ENCODE measurements around the gene GALNT10.
"Not testable (repeated sequence)": the region's sequence is repeated elsewhere in the genome, so short reads cannot be mapped to it uniquely, and the experiment has no call there.

GALNT10 gene

DNA sequence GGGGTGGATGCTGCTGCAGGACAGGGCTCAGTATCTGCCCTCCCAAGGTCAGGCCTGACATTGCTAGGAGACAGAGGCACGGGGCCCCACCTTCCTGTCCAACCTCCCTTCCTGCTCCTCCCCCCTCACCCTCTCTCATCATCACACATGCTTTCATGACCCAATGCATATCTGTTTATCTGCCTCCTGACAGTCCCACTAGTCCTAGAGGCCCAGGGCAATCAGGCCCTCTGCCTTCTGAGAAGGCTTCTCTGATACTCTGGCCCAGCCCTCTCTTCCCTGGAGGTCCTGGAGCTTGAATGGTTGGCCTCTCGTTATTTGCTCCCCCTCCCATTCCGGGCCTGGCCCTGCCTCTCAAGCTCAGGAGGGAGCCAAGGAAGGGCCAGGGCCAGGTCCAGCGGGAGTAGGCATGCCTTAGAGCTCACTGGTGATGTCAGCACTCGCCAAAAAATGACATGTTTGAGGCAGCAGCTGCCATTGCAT lies 164.6 kb downstream of the GALNT10 start:
- no peak for DNase-seq (ENCODE audit: low spot score)

DNA sequence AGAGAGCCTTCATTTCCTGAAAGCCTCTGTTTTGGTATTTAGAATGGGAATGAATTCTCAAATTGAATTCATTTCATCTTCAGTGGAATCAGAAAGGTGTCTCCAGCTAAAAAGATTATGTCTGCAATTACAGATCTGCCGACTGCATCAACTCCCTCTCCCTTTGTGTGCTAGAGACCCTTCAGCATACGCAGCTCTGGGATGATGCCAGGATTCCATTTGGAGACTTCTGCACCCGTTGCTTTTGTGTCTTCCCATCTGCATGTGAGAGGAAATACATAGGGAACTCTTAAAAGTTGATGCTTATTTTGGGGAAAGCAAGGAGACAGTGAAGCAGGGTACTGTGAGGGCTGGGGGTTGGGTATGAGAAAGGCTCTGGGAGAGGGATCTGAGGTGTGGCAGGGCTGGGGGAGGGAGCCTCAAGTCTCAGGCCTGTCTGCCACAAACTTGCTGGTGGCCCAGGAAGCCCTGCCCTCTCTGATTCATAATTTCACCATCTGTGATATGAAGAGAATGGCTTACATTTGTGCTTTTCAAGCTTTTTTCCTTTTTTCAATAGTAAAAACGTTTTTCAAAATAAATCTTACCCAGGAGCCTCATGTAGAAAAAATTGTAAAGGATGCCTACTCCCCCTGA lies 165.6 kb downstream of the GALNT10 start:
- no peak for DNase-seq (ENCODE audit: low spot score)

DNA sequence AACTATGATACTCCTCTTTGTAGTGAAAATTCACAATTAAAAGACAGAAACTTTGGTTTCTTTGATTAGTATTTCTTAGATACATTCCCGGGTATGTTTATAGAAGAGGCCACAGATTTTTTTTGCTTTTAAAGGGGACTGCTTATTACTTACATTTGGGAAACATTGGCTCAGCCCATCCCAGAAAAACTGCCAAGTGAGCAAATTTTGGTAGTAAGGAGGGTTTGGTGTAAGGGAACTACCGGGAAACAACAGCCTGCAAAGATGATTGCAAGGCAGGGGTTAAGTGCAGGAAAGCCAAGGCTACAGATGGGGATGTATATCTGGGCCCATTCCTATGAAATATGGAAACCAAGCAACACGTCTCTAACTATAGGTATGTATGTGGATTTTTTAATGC lies 166.4 kb downstream of the GALNT10 start:
- no peak for DNase-seq (ENCODE audit: low spot score)

DNA sequence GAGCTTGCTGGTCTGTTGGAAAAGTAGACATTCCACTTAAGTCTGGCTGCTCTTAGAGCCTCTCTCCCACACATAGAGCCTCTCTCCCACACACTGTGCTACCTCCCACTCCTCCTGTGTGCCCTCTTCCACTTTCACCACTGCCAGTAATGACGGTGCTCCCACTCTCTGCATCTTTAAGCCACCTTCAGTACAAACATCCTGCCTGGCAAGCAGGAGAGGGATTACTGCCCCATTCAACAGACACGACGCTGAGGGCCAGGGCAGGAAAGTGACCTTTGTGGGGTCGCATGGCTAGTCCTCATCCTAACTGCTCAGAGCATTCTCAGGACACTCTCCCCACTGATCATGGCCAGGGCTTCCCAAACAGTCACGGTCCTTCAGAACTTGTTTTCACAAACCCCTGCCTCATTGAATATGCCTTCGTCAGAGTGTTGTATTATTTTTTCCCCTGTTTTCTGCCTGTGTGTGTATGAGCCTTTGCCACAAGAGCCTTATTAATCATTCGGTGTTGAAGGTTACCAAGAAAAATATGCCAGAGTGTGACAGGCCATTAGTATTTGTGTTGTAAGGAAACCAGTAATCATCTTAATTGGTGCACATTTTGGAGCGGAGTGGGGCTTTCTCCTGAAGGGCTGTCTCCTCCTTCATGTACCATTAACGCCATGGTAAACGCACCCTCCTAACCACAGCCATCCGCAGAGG lies 168.1 kb downstream of the GALNT10 start:
- no peak for DNase-seq (ENCODE audit: low spot score)

DNA sequence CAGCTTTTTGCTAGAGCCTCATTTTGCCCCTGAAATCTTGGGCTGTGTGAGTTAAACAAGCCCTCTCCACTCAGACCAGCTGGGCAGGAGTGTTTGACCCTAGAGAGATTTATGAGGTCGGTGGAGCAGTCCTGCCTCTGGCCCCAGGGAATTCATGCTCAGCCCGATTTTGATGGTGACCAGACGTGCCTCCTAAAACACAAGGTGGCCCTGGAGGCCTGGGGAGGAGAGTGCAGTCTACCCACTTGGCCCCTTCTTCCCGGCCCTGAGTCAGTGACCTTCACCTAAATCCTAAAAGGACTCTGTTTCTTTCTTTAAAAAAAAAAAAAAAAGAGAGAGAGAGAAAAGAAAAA lies 168.7 kb downstream of the GALNT10 start:
- no peak for DNase-seq (ENCODE audit: low spot score)

DNA sequence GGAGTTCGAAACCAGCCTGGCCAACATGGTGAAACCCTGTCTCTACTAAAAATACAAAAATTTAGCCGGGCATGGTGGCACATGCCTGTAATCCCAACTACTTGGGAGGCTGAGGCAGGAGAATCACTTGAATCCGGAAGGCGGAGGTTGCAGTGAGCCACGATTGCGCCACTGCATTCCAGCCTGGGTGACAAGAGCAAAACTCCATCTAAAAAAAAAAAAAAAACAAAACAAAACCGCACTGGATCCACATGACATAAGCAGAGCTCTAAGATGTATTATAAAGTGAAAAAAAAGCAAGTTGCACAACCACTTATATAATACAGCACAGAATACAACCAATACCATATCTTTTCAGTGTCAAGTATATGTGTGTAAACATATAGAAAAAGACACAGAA lies 169.7 kb downstream of the GALNT10 start:
- not testable (repeated sequence) for DNase-seq (ENCODE audit: low spot score)

DNA sequence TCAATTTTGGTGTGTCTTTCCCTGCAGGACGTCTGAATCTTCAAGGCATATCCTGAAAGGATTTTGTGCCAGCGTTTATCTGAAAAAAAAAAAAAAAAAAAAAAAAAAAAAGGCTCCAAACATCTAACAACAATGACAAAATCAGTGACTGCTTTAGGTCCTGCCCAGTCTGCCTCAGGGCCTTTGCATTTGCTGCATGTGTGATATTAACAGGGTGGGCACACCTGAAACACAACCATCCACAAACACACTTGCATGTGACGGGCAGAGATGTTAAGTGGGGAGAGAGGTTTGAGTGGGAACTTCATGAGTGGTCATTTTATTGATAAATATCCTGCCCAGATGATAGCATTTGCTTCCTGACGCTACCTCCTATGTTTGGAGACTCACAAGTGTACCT lies 172.9 kb downstream of the GALNT10 start:
- DNase-seq (ENCODE audit: low spot score): no peak

DNA sequence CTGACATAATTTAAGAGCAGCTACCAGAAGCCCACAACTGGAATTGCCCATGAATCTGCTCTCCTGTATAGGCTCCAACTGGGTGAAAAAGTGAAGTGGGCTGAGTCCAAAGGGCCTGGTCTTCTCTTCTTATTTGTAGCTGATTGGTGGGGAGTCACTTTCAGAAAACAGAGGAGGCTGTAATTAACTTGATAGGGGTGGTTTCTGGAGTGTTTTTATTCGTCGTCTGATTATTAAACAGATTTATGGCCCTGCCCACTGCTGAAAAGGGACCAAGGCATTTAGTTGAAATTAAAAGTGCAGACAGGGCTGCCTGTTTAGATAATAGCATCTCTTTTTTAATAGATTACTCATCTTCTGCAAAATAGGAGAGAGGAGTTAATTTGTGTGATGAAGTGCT lies 174.2 kb downstream of the GALNT10 start:
- DNase-seq (ENCODE audit: low spot score): no peak

DNA sequence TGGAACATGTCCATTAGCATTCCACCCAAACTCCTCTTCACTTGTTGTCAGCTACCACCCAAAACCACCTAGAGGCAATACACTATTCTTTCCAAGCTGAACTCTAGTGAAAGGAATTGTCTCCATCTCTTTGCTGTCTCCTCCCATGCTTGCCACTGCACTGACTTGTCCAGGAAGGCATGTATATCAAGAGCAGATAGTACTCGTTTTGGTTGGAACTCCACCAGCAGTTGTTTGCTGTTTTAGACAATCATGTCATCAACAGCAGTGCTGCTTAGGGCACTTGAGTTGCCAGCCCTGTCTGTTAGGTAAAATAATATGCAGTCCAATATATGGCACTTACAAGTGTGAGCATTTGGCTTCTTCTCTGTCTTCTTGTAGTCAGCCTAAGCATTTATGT lies 175.3 kb downstream of the GALNT10 start:
- no peak for DNase-seq (ENCODE audit: low spot score)

DNA sequence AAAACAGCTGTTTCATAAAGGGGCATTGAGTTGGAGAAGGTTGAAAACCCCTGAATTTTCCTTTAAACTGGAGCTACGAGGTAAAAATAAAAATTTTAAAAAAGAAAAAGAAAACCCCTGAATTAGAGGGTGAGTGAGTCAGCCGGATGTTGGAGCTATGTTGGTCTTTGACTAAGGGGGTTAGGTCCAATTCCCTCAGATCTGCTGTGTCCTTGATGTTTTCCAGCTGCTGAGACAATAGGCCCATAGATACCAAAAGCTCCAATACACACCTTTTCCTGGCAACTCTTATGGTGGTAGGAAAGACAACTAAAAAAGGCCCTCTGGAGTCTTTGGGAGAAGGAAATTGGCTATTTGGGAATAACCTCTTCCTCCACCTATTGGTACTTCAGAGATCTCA lies 175.8 kb downstream of the GALNT10 start:
- no peak for DNase-seq (ENCODE audit: low spot score)

DNA sequence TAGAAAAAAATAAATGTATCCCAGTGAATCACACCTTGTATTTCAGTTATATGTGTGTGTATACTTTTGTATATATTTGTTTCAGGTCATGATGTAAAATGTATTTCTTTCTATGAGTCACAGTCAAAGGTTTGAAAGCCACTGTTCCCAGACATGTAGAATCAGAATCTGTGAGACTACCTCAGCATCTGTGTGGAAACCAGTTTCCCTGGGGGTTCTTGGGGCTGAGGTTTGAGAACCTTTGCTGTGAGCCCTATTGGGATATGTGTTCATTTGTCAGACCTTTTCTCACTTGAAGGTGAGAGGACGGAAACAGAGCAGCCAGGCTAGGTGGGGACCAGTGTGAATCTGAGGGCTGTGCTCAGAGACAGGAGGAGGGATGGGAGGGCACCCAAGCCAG lies 176.6 kb downstream of the GALNT10 start:
- DNase-seq (ENCODE audit: low spot score): no peak

DNA sequence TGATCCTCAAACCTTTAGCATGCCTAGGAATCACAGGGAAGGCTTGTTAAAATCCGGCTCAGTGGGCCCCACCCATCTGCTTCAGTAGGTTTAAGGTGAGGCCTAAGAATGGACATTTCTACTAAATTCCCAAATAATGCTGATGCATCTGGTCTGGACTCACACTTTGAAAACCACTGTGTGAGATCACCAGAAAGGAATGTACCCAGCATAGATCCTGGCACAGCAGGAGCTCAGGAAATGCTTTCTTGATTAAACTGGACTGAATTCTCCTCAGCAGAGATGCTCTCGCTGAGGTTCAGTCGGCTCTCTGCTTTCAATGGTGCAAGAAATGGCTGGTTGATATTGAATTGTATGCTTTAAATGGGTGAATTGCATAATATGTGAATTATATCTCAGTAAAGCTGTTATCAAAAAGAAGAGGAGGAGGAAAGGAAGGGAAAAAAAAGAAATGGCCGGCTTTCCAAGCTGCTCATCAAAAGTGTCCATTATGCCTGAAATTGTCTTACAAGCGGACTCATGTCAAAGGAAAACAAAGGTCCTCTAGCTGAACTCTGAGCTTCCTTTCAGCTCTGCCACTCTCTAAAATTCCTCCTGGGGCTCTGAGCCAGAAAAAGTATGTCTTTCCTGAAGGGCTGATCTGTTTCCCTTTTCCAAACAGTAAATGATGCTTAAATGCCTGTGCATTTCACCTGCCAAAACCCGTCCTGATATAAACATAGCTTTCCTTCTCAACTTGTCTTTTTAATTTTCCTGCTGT lies 177.7 kb downstream of the GALNT10 start:
- DNase-seq (ENCODE audit: low spot score): peak; percentile 87

DNA sequence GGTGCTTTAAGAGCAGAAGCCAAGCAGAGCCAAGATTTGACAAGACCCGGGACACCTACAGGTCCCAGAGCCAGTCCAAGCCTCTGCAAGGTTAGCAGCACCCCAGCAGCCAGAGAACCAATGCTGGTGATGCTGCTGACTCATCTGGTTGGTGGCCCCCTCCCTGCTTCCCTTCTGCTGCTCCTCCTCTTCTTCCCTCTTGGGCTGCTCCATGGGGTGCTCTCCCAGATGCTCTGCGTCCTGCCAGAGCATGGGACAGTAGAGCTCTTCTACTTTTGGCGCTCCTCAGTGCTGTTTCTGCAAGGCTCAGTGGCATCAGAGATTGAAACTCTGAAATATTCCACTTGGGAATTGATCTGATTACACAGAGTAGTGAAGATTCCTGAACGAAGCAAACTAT lies 179.1 kb downstream of the GALNT10 start:
- no peak for DNase-seq (ENCODE audit: low spot score)

DNA sequence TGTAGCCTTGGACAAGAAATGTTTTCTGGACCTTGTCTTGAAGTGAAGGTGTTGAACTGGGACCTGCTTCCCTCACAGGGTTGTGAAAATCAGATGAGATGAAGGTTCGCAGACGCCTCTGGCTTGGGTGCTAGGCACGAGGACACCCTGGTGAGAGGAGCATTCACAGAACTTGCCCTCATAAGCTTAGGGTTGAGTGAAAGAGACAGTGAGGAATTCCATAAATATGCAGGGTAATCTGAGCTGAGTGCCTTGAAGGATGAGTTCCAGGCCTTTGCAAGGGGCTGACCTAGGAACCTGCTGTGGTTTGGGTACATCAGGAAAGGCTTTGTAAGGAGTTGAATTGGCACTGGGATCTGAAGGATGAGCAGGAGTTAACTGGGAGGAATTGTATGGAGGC lies 179.6 kb downstream of the GALNT10 start:
- no peak for DNase-seq (ENCODE audit: low spot score)

DNA sequence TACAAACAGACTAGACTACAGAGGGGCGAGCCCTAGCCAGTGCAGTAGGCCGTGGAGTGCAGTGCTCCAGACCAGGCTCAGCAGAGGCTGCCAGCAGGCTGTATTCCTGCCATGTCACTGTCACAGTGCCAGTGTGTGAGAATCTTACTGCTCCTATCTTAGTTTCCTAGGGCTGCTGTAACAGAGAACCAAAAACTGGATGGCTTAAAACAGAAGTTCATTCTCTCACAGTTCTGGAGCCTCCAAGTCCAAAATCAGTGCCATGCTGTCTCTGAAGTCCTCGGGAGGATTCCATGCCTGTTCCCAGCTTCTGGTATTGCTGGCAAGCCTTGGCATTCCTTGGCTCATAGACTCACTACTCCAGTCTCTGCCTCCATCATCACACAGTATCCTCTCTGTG lies 180.3 kb downstream of the GALNT10 start:
- DNase-seq (ENCODE audit: low spot score): no peak

DNA sequence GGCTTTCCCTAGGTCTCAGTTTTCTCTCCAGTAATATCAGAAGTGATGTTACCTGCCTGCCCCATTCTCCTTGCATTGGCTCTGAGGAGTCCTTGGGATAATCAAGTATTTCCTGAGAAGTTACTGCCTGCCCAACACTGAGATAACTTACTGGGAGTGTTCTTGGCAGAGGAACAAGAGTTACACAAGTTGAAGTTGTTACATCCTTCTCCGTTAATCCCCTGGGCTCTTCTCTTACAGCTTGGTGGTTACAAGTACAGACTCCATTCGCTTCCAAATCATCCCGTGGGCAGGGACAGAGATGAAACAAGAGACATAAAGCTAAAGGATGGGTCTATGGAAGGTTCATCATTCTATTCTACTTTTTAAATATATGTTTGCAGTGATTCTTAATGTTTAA lies 181.2 kb downstream of the GALNT10 start:
- DNase-seq (ENCODE audit: low spot score): no peak

DNA sequence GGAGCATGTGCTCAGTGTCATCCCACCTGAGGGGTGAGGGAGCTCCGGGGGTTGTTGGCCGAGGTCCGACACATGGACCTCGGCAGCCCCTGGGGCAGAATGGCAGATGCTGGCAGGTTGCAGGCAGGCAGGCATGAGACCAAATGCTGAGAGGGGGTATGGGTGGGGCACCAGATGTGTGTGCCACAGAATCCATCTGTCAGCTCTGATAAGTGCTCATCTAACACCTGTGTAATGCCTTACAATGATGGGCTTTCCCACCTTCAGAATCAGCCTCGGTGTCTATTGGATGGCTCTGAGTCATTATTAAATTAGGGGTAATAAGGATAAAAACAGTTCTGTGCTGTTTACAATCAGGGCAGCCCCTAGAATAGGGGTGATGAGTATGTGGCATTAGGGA lies 182.1 kb downstream of the GALNT10 start:
- no peak for DNase-seq (ENCODE audit: low spot score)

DNA sequence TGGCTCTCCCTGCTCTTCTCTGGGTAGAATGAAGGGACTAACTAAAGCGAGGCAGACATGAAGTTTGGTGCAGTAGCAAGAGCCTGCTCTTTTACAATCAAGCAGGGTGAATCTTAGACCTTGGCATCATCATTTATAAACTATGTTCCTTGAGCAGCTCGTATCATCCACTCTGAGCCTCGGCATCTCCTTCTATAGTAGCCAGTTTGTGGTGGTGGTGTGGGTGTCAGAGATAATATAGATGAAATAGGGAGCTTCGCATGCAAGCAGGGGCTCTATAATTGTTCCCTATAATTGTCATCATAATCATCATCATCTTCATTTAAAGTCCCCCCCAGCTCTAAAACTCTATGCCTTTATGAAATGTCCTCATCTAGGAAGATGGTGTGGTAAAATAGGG lies 182.8 kb downstream of the GALNT10 start:
- no peak for DNase-seq (ENCODE audit: low spot score)

DNA sequence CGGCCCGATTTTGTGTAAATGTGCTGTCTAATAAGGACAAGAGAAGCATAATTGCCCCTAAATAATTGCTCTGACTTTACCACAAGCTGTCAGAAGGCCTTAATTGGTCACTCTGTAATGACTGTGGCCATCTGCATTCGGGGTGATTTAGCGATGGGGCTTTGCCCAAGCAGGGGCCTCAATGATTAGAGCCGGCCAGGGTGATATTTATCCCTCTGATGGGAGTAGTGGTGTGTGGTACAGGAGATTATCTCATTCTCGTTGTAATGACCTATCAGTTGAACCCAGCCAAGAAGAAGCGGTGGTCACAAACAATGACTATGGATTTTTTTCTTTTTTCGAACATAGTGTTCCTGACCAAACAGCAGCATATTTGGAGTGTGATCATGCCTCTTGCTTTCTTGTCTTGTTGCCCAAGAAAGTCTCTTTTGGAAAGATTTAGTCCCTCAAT lies 183.2 kb downstream of the GALNT10 start:
- no peak for DNase-seq (ENCODE audit: low spot score)

DNA sequence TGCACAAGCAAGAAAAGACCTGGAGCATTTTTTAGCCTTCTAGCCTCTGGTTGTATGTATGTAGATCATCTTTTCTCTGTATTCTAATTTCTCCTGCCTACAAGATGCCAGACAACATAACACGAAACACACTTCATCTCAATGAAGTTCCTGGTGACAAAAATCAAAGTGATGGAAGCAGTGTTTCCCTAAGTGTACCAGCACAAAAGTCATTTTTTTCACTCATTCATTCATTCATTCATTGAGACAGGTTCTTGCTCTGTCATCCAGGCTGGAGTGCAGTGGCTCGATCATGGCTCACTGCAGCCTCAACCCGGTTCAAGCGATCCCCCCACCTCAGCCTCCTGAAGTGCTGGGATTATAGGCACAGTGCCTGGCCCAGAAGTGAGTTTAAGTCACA lies 183.7 kb downstream of the GALNT10 start:
- no peak for DNase-seq (ENCODE audit: low spot score)

DNA sequence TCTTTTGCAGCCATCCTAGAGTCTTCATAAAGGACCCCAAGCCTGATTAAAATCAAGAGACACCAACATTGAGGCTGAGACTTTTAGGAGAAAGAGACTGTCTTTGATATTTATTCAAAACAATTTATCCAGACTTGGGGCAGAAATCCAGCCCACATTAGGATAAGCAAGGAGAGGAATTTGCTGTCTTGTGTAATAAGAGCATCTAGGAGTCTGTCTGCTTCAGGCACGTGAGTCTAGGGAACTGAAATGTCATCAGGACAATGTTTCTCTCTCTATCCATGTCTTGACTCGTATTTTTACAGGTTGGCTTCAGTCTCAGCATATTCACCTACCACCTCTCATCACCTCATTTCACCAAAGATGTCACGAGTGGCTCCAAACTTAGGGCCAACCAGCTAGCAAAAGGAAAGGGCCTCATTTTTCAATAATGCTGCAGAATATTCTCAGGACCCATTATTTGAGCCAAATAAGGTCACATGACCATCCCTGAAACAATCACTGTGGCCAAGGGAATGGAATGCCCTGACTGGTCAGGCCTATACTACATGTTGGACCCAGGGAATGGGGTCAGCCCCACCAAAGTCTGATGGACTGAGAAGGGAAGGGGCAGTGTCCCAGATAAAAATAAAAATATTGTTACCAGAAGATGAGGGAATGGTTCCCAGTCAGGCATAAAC lies 184.9 kb downstream of the GALNT10 start:
- DNase-seq (ENCODE audit: low spot score): no peak

DNA sequence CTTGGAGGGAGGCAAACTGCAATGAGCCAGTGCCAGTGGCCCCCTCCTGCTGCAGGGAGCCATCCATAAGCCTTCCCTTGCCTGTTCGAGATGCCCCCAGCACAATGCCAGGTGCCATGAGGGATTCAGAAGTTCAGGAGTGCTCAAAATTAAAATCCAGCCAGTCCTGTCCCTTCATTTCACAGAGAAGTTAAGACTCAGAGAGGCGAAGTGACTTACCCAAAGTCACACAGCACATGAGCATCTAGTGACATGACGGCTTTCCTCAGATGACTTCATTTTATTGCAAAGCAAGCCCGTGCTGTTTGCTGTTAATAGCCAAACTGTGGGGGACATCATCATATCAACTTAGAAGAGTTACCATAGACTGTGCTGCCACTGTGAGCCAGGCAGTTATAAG lies 185.9 kb downstream of the GALNT10 start:
- DNase-seq (ENCODE audit: low spot score): no peak
